22Rv1 (cell line): ENCODE results near the gene CCSER1.
A peak's percentile ranks its signal among the peaks of the same experiment; 100 is the strongest.

ENCODE experiments used
- H3K27ac ChIP-seq: fragments of 450-650 bp; 2 replicates; pipeline ENCODE4 v1.5.1; 2017
- CTCF ChIP-seq: fragments of 450-650 bp; IDR thresholded peaks from 2 replicates; pipeline ENCODE4 v1.5.1; 2017; ENCODE audit warnings: mild to moderate bottlenecking
- ZFX ChIP-seq: fragments of 450-650 bp; IDR thresholded peaks from 2 replicates; pipeline ENCODE4 v1.6.1; 2017; ENCODE audit warnings: antibody characterized with exemption, borderline replicate concordance

CCSER1 gene

GRCh38 chr4:90152024-90152423, 24.8 kb downstream of the CCSER1 start:
- no peak overlapping the region for H3K27ac ChIP-seq
- no peak for TF ChIP-seq CTCF
- no peak for TF ChIP-seq ZFX

- no peak overlapping the region for H3K27ac ChIP-seq
- TF ChIP-seq ZFX = no peak
- TF ChIP-seq CTCF = no peak
These were observed 32.0 kb downstream of the CCSER1 start for GRCh38 chr4:90159193-90159592.

GRCh38 chr4:90160044-90160443, 32.9 kb downstream of the CCSER1 start:
- no peak overlapping the region for H3K27ac ChIP-seq
- TF ChIP-seq ZFX = no peak
- no peak for TF ChIP-seq CTCF

- H3K27ac ChIP-seq = no peak overlapping the region
- no peak for TF ChIP-seq CTCF
- TF ChIP-seq ZFX = no peak
These were observed 35.4 kb downstream of the CCSER1 start for GRCh38 chr4:90162566-90162965.

GRCh38 chr4:90163872-90164271, 36.7 kb downstream of the CCSER1 start:
- H3K27ac ChIP-seq = no peak overlapping the region
- TF ChIP-seq ZFX (no peak), CTCF (no peak)

GRCh38 chr4:90165883-90166282, 38.7 kb downstream of the CCSER1 start:
- TF ChIP-seq ZFX = no peak

GRCh38 chr4:90171491-90171890, 44.3 kb downstream of the CCSER1 start:
- TF ChIP-seq ZFX (no peak), CTCF (no peak)
- H3K27ac ChIP-seq = 0 out of 2 replicates have a peak overlapping the region, but pooled peaks have one; percentile 3

More at GRCh38 chr4:90165883-90166282, 38.7 kb downstream of the CCSER1 start:
- no peak overlapping the region for H3K27ac ChIP-seq

GRCh38 chr4:90174621-90175023, 47.4 kb downstream of the CCSER1 start:
- TF ChIP-seq ZFX (no peak), CTCF (no peak)
- peak overlapping the region; percentile 11; the same call in 1 of the 2 replicates for H3K27ac ChIP-seq
